Activated CD8-positive, alpha-beta memory T cell treated with anti-CD3 and anti-CD28 coated beads for 48 hours (primary cell): ENCODE measurements around the gene FBN3.
"Not testable (repeated sequence)": the region's sequence is repeated elsewhere in the genome, so short reads cannot be mapped to it uniquely, and the experiment has no call there.

Source experiments
- DNase-seq, 3 experiments: peaks; one replicate each; pipeline ENCODE4 v3.0.0-alpha.2; 2020; ENCODE audit warnings: low read depth in 2 of 3, low spot score in 2 of 3

Gene FBN3

GRCh38 chr19:8024256-8024655 is 125.1 kb downstream of the FBN3 start:
- DNase-seq, result not testable (repeated sequence)

- DNase-seq, result no peak
Observed at GRCh38 chr19:8023371-8023770, 126.0 kb downstream of the FBN3 start.

- DNase-seq, result no peak
Observed at GRCh38 chr19:8022275-8022674, 127.1 kb downstream of the FBN3 start.

GRCh38 chr19:8021374-8021773 is 128.0 kb downstream of the FBN3 start:
- DNase-seq, result no peak

GRCh38 chr19:8020681-8021080 is 128.7 kb downstream of the FBN3 start:
- DNase-seq, result no peak

- no peak for DNase-seq
Observed at GRCh38 chr19:8017808-8018207, 131.6 kb downstream of the FBN3 start.
